Measurements from ENCODE around the gene BMERB1.
"Not testable (repeated sequence)": the region's sequence is repeated elsewhere in the genome, so short reads cannot be mapped to it uniquely, and the experiment has no call there.

Gene BMERB1

GRCh38 chr16:15544405-15544804 is 110.0 kb downstream of the BMERB1 start:
- DNase-seq (ENCODE audit: low spot score): no peak
- peaks cover 0 to 3% of the 10 kb centered on the region in 2 donors for H3K36me3 ChIP-seq (replicated peaks in 1 of 2; ENCODE audit: control insufficient read depth in 2 of 2, insufficient read depth in 2 of 2, low read length in 2 of 2)
- no peak overlapping the region for H3K4ac ChIP-seq (ENCODE audit: low read length)
- H3K9ac ChIP-seq (ENCODE audit: low read depth, low read length, poor library complexity): no peak overlapping the region
- H2BK5ac ChIP-seq (ENCODE audit: low read length): no peak overlapping the region
- H3K27ac ChIP-seq (replicated peaks; ENCODE audit: low read length): no peak overlapping the region
- H3K23ac ChIP-seq (ENCODE audit: low read depth, low read length, poor library complexity): no peak overlapping the region
- H2AFZ ChIP-seq (ENCODE audit: low read length): no peak overlapping the region
- no peak overlapping the region for H3K4me2 ChIP-seq (ENCODE audit: insufficient read depth, low read length, poor library complexity, severe bottlenecking)
- peaks cover 3 to 11% of the 10 kb centered on the region in 2 donors for H3K9me3 ChIP-seq (replicated peaks in 1 of 2; ENCODE audit: control insufficient read depth in 2 of 2, insufficient read depth in 1 of 2, low read depth in 1 of 2, low read length in 2 of 2)
- no CpG with 5 or more reads among the region's 5 CpGs for WGBS, 2 donors (ENCODE audit: extremely low coverage in 2 of 2, insufficient read length in 2 of 2, insufficient replicate concordance in 1 of 2)
- H2BK15ac ChIP-seq (ENCODE audit: low read length): no peak overlapping the region
- H3K79me1 ChIP-seq (ENCODE audit: low read depth, low read length): no peaks in the 10 kb centered on the region
- peaks cover 6 to 7% of the 10 kb centered on the region in 2 donors for H3K4me1 ChIP-seq (ENCODE audit: control insufficient read depth in 2 of 2, insufficient read depth in 1 of 2, low read depth in 1 of 2, low read length in 2 of 2)
- no peak overlapping the region for H3K18ac ChIP-seq (ENCODE audit: low read length)
- H3K27me3 ChIP-seq (ENCODE audit: control insufficient read depth in 3 of 3, insufficient read depth in 3 of 3, low read depth in 1 of 3, low read length in 3 of 3): no peaks in the 10 kb centered on the region
- H2BK12ac ChIP-seq (ENCODE audit: low read length): no peak overlapping the region
- H2AK5ac ChIP-seq (ENCODE audit: low read depth, low read length): no peak overlapping the region
- H4K91ac ChIP-seq (ENCODE audit: low read depth, low read length, poor library complexity): no peak overlapping the region
- no peak overlapping the region for H3K14ac ChIP-seq (ENCODE audit: low read length)
- no peak overlapping the region for H3K4me3 ChIP-seq (ENCODE audit: low read length in 2 of 2)
- H4K8ac ChIP-seq (ENCODE audit: low read depth, low read length): no peak overlapping the region
- H2BK120ac ChIP-seq (ENCODE audit: low read depth, low read length): no peak overlapping the region

GRCh38 chr16:15545544-15545943 is 111.2 kb downstream of the BMERB1 start:
- Histone ChIP-seq H4K8ac (ENCODE audit: low read depth, low read length) (no peak overlapping the region), H3K4me3 (ENCODE audit: low read length in 2 of 2) (no peak overlapping the region), H3K9me3 (replicated peaks in 1 of 2; ENCODE audit: control insufficient read depth in 2 of 2, insufficient read depth in 1 of 2, low read depth in 1 of 2, low read length in 2 of 2) (peaks cover 3 to 11% of the 10 kb centered on the region in 2 donors), H3K9ac (ENCODE audit: low read depth, low read length, poor library complexity) (no peak overlapping the region), H2BK5ac (ENCODE audit: low read length) (no peak overlapping the region), H2AK5ac (ENCODE audit: low read depth, low read length) (no peak overlapping the region), H3K36me3 (replicated peaks in 1 of 2; ENCODE audit: control insufficient read depth in 2 of 2, insufficient read depth in 2 of 2, low read length in 2 of 2) (peaks cover 0 to 3% of the 10 kb centered on the region in 2 donors), H2AFZ (ENCODE audit: low read length) (no peak overlapping the region), H3K27me3 (ENCODE audit: control insufficient read depth in 3 of 3, insufficient read depth in 3 of 3, low read depth in 1 of 3, low read length in 3 of 3) (no peaks in the 10 kb centered on the region), H2BK12ac (ENCODE audit: low read length) (no peak overlapping the region), H4K91ac (ENCODE audit: low read depth, low read length, poor library complexity) (no peak overlapping the region), H2BK15ac (ENCODE audit: low read length) (no peak overlapping the region), H3K27ac (replicated peaks; ENCODE audit: low read length) (no peak overlapping the region), H3K14ac (ENCODE audit: low read length) (no peak overlapping the region), H3K4me2 (ENCODE audit: insufficient read depth, low read length, poor library complexity, severe bottlenecking) (no peak overlapping the region), H3K18ac (ENCODE audit: low read length) (no peak overlapping the region), H2BK120ac (ENCODE audit: low read depth, low read length) (no peak overlapping the region), H3K4me1 (ENCODE audit: control insufficient read depth in 2 of 2, insufficient read depth in 1 of 2, low read depth in 1 of 2, low read length in 2 of 2) (peaks cover 4 to 7% of the 10 kb centered on the region in 2 donors), H3K4ac (ENCODE audit: low read length) (no peak overlapping the region), H3K79me1 (ENCODE audit: low read depth, low read length) (no peaks in the 10 kb centered on the region), H3K23ac (ENCODE audit: low read depth, low read length, poor library complexity) (no peak overlapping the region)
- DNase-seq (ENCODE audit: low spot score): no peak
- no CpG with 5 or more reads among the region's 2 CpGs for WGBS, 2 donors (ENCODE audit: extremely low coverage in 2 of 2, insufficient read length in 2 of 2, insufficient replicate concordance in 1 of 2)

DNA sequence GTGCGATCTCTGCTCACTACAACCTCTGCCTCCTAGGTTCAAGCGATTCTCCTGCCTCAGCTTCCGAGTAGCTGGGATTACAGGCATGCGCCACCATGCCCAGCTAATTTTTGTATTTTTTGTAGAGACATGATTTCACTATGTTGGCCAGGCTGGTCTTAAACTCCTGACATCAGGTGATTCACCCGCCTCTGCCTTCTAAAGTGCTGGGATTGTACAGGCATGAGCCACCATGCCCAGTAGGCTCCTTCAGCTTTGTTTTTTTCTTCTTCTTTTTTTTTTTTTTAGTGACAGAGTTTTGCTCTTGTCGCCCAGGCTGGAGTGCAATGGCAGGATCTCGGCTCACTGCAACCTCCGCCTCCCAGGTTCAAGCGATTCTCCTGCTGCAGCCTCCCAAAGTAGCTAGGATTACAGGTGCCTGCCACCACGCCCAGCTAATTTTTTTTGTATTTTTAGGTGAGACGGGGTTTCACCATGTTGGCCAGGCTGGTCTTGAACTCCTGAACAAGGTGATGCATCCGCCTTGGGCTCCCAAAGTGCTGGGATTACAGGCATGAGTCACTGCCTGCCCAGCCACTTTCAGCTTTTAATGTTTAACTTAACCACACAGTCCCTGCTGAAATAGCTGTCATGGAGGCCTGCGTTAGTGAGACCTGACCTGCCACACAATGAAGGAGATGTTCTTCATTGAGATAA is 112.8 kb downstream of the BMERB1 start:
- not testable (repeated sequence) for H3K18ac ChIP-seq (ENCODE audit: low read length); H4K8ac ChIP-seq (ENCODE audit: low read depth, low read length); H3K23ac ChIP-seq (ENCODE audit: low read depth, low read length, poor library complexity); H3K4ac ChIP-seq (ENCODE audit: low read length); H2AFZ ChIP-seq (ENCODE audit: low read length); H3K4me2 ChIP-seq (ENCODE audit: insufficient read depth, low read length, poor library complexity, severe bottlenecking); H4K91ac ChIP-seq (ENCODE audit: low read depth, low read length, poor library complexity); H2AK5ac ChIP-seq (ENCODE audit: low read depth, low read length); H3K9ac ChIP-seq (ENCODE audit: low read depth, low read length, poor library complexity); H3K14ac ChIP-seq (ENCODE audit: low read length); H2BK5ac ChIP-seq (ENCODE audit: low read length); H3K27ac ChIP-seq (replicated peaks; ENCODE audit: low read length); H3K27me3 ChIP-seq (ENCODE audit: control insufficient read depth in 3 of 3, insufficient read depth in 3 of 3, low read depth in 1 of 3, low read length in 3 of 3); H3K36me3 ChIP-seq (replicated peaks in 1 of 2; ENCODE audit: control insufficient read depth in 2 of 2, insufficient read depth in 2 of 2, low read length in 2 of 2); H2BK12ac ChIP-seq (ENCODE audit: low read length); H3K79me1 ChIP-seq (ENCODE audit: low read depth, low read length); DNase-seq (ENCODE audit: low spot score); H2BK120ac ChIP-seq (ENCODE audit: low read depth, low read length); H3K4me3 ChIP-seq (ENCODE audit: low read length in 2 of 2); H2BK15ac ChIP-seq (ENCODE audit: low read length)
- peaks cover 0 to 13% of the 10 kb centered on the region in 2 donors for H3K4me1 ChIP-seq (ENCODE audit: control insufficient read depth in 2 of 2, insufficient read depth in 1 of 2, low read depth in 1 of 2, low read length in 2 of 2)
- H3K9me3 ChIP-seq (replicated peaks in 1 of 2; ENCODE audit: control insufficient read depth in 2 of 2, insufficient read depth in 1 of 2, low read depth in 1 of 2, low read length in 2 of 2): peaks cover 3 to 11% of the 10 kb centered on the region in 2 donors
- WGBS, 2 donors (ENCODE audit: extremely low coverage in 2 of 2, insufficient read length in 2 of 2, insufficient replicate concordance in 1 of 2): no CpG with 5 or more reads among the region's 13 CpGs

DNA sequence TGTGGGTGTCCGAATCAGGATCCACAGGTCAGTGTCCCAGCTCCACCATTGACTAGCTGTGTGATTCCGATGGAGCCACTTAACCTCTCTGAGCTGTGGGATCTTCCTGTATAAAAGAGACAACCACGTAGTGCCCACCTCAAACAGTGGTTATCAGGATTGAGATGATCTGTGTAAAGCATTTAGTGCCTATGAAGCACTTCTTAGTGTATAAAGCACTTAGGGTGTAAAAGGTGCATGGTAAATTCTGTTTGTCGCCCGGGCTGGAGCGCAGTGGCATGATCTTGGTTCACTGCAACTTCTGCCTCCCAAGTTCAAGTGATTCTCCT is 113.3 kb downstream of the BMERB1 start:
- H3K14ac ChIP-seq (ENCODE audit: low read length): no peak overlapping the region
- H3K36me3 ChIP-seq (replicated peaks in 1 of 2; ENCODE audit: control insufficient read depth in 2 of 2, insufficient read depth in 2 of 2, low read length in 2 of 2): peaks cover 0 to under 1% of the 10 kb centered on the region in 2 donors
- no peak overlapping the region for H3K9ac ChIP-seq (ENCODE audit: low read depth, low read length, poor library complexity)
- no peak overlapping the region for H2BK120ac ChIP-seq (ENCODE audit: low read depth, low read length)
- no peak overlapping the region for H2AFZ ChIP-seq (ENCODE audit: low read length)
- no peak overlapping the region for H4K8ac ChIP-seq (ENCODE audit: low read depth, low read length)
- H2BK15ac ChIP-seq (ENCODE audit: low read length): no peak overlapping the region
- peaks cover 3% of the 10 kb centered on the region for H3K79me1 ChIP-seq (ENCODE audit: low read depth, low read length)
- H2AK5ac ChIP-seq (ENCODE audit: low read depth, low read length): no peak overlapping the region
- no peak overlapping the region for H4K91ac ChIP-seq (ENCODE audit: low read depth, low read length, poor library complexity)
- peaks cover 0 to 13% of the 10 kb centered on the region in 2 donors for H3K4me1 ChIP-seq (ENCODE audit: control insufficient read depth in 2 of 2, insufficient read depth in 1 of 2, low read depth in 1 of 2, low read length in 2 of 2)
- DNase-seq (ENCODE audit: low spot score): no peak
- WGBS, 2 donors (ENCODE audit: extremely low coverage in 2 of 2, insufficient read length in 2 of 2, insufficient replicate concordance in 1 of 2): no CpG with 5 or more reads among the region's 6 CpGs
- no peaks in the 10 kb centered on the region for H3K27me3 ChIP-seq (ENCODE audit: control insufficient read depth in 3 of 3, insufficient read depth in 3 of 3, low read depth in 1 of 3, low read length in 3 of 3)
- H3K9me3 ChIP-seq (replicated peaks in 1 of 2; ENCODE audit: control insufficient read depth in 2 of 2, insufficient read depth in 1 of 2, low read depth in 1 of 2, low read length in 2 of 2): peaks cover 3 to 9% of the 10 kb centered on the region in 2 donors
- no peak overlapping the region for H2BK5ac ChIP-seq (ENCODE audit: low read length)
- H3K4me3 ChIP-seq (ENCODE audit: low read length in 2 of 2): no peak overlapping the region
- no peak overlapping the region for H2BK12ac ChIP-seq (ENCODE audit: low read length)
- no peak overlapping the region for H3K23ac ChIP-seq (ENCODE audit: low read depth, low read length, poor library complexity)
- H3K27ac ChIP-seq (replicated peaks; ENCODE audit: low read length): no peak overlapping the region
- H3K4me2 ChIP-seq (ENCODE audit: insufficient read depth, low read length, poor library complexity, severe bottlenecking): no peak overlapping the region
- no peak overlapping the region for H3K4ac ChIP-seq (ENCODE audit: low read length)
- no peak overlapping the region for H3K18ac ChIP-seq (ENCODE audit: low read length)

All from neuronal stem cell (in vitro differentiated cells).